Ovary (tissue), 9 donors: ENCODE data around the gene ZNF609. TPM values are rescaled to one million over a fixed set of nuclear protein-coding genes. Genes with fewer than 3 reads are reported as not detected.

Experiments
- DNase-seq, 5 donors: peaks; one replicate each; pipeline ENCODE4 v3.0.0-alpha.2; 2019 to 2020
- H3K27ac ChIP-seq, 2 donors: fragments of 200-600 bp; one replicate each; pipeline versions ENCODE4 v1.5.1 to v1.8.0; 2019 to 2022
- H3K27me3 ChIP-seq: fragments of 200-600 bp; one replicate; pipeline ENCODE4 v1.8.0; 2022
- H3K36me3 ChIP-seq: fragments of 200-600 bp; sonication (generic); one replicate; pipeline ENCODE4 v1.5.1; 2019
- H3K4me1 ChIP-seq: one replicate; pipeline ENCODE4 v1.8.1; 2013; ENCODE audit warnings: mild to moderate bottlenecking, moderate library complexity; ENCODE audit not compliant: insufficient read depth
- H3K4me3 ChIP-seq: fragments of 200-600 bp; sonication (generic); one replicate; pipeline ENCODE4 v1.5.1; 2017
- H3K9me3 ChIP-seq, 2 donors: fragments of 200-600 bp in 1 of 2; sonication (generic) in 1 of 2; one replicate each; pipeline versions ENCODE4 v1.5.1 to v1.8.1; 2013 to 2019; ENCODE audit warnings: mild to moderate bottlenecking in 1 of 2, moderate library complexity in 1 of 2
- EP300 ChIP-seq: sonication (generic); formaldehyde crosslinking; IDR thresholded peaks from one replicate; pipeline ENCODE4 v1.6.1; 2017; ENCODE audit warnings: antibody characterized with exemption
- POLR2A ChIP-seq: fragments of 450-650 bp; IDR thresholded peaks from one replicate; pipeline ENCODE4 v1.6.1; 2017; ENCODE audit warnings: antibody characterized with exemption, mild to moderate bottlenecking, moderate library complexity
- WGBS, 3 donors: extraction: QIAGEN DNeasy Blood & Tissue Kit in 1 of 3; methylation state at CpG; one replicate each; pipeline versions ENCODE4 v1.1.5 to v1.1.7; 2013 to 2017; 5-methylcytosine and 5-hydroxymethylcytosine counted together
- intact Hi-C, 4 donors: fragments of 100-400 bp; cut with DNase I; formaldehyde crosslinking; loops; one replicate each; pipeline versions ENCODE4 v1.11.0 to v1.15.1; 2022 to 2023
- polyA plus RNA-seq, 2 donors: library from polyadenylated mRNA; stranded (reverse); fragments of 200-250 nt in 1 of 2; fragments of 350-450 nt in 1 of 2; fragmentation: Illumina TruSeq in 1 of 2; extraction: RNeasy Lipid Tissue Mini Kit (QIAGEN cat#74804) in 1 of 2; gene quantifications; one replicate each; pipeline ENCODE4 v1.2.3, GENCODE V29; 2013 to 2014
- total RNA-seq, 7 donors: library from RNA; depleted of rRNA in 2 of 7; stranded (reverse); fragments of >200 nt in 2 of 7; fragmentation: NEBNext Ultra II Directional in 3 of 7; extraction: Animal tissue kit (Norgen Biotek cat#: 25700) in 3 of 7; gene quantifications; one replicate each; pipeline versions ENCODE4 v1.1.0 to v1.2.4, GENCODE V29; 2016 to 2023
- TF ChIP-seq, protein P1 (sequence below), 3 donors: fragments of 450-650 bp in 2 of 3; fragments of 200-600 bp in 1 of 3; IDR thresholded peaks; one replicate each; pipeline versions ENCODE4 v1.5.1 to v1.8.0; 2016 to 2022; ENCODE audit warnings: antibody characterized with exemption in 3 of 3, mild to moderate bottlenecking in 1 of 3
- donor health status: DM: no; HTN: no; CAD: no; lungs with moderate emphysema.
- donor health status: DM: no; HTN: no; CAD: no.
- donor health status: Bipolar disorder and iron deficiency.
- donor health status: DM: yes; HTN: yes; CAD: no.
- donor health status: DM: no; HTN: no; CAD: no.
- donor health status: DM: yes; HTN: yes; CAD: no.

ZNF609 gene
- total and polyA plus RNA-seq, 9 donors, result 18.4 to 63.6 (median 40.7) TPM

DNA sequence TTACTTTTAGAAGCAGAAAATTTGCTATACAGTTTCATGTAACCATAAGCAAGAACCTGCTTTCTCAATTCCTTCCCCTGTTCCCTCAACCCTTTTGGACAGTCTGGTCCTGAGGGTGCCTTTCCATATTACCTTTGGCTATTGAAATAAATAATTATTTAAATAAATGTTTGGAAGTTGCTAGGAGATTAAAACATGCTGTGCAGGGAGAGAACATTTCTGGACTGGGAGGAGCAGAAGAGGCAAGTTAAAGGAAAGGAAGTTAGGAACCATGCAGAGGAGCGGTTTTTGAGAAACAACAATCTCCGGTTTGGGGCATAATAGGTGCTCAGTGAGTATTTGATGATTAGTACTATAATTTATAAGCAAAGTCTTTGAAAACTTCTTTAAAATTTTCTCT, 41.8 kb downstream of the ZNF609 start:
- Histone ChIP-seq H3K4me1 (peaks cover 14% of the 10 kb centered on the region), H3K36me3 (no peaks in the 10 kb centered on the region), H3K4me3 (no peak overlapping the region), H3K9me3 (no peaks in the 10 kb centered on the region), H3K27me3 (no peaks in the 10 kb centered on the region), H3K27ac (no peak overlapping the region)
- no peak for TF ChIP-seq EP300
- no peak for TF ChIP-seq POLR2A
- TF ChIP-seq, protein P1, sequence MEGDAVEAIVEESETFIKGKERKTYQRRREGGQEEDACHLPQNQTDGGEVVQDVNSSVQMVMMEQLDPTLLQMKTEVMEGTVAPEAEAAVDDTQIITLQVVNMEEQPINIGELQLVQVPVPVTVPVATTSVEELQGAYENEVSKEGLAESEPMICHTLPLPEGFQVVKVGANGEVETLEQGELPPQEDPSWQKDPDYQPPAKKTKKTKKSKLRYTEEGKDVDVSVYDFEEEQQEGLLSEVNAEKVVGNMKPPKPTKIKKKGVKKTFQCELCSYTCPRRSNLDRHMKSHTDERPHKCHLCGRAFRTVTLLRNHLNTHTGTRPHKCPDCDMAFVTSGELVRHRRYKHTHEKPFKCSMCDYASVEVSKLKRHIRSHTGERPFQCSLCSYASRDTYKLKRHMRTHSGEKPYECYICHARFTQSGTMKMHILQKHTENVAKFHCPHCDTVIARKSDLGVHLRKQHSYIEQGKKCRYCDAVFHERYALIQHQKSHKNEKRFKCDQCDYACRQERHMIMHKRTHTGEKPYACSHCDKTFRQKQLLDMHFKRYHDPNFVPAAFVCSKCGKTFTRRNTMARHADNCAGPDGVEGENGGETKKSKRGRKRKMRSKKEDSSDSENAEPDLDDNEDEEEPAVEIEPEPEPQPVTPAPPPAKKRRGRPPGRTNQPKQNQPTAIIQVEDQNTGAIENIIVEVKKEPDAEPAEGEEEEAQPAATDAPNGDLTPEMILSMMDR (IDR thresholded peaks at IDR 0.05), result no peak
- DNase-seq, result no peak
- intact Hi-C loops, result no loop called here
- WGBS, 3 donors, result 80 to 85% (median 84%) methylated on average over 2 of the region's 2 CpGs

DNA sequence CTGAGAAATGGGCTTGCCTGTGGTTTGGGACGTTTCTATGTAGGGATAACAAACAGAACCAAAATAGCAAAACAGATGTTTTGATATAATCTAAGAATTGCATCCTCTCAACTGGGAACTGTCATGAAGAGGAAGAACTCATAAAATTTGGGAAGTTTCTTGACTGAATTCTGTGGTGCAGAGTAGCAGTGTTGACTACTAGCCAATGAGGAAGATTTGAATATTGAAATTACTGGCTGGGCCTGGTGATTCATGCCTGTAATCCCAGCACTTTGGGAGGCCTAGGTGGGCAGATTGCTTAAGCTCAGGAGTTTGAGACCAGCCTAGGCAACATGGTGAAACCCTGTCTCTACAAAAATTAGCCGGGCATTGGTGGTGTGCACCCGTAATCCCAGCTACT, 42.2 kb downstream of the ZNF609 start:
- Histone ChIP-seq H3K36me3 (no peaks in the 10 kb centered on the region), H3K27me3 (no peaks in the 10 kb centered on the region), H3K4me3 (no peak overlapping the region), H3K9me3 (no peaks in the 10 kb centered on the region), H3K4me1 (peaks cover 16% of the 10 kb centered on the region), H3K27ac (peak overlapping the region in 1 of 2 donors; percentile 39)
- TF ChIP-seq EP300, result no peak
- no peak for TF ChIP-seq POLR2A
- TF ChIP-seq, protein P1 (IDR thresholded peaks at IDR 0.05), result no peak
- no peak for DNase-seq
- 74 to 77% (median 75%) methylated on average over 3 of the region's 3 CpGs for WGBS, 3 donors
- intact Hi-C loops, result no loop called here

DNA sequence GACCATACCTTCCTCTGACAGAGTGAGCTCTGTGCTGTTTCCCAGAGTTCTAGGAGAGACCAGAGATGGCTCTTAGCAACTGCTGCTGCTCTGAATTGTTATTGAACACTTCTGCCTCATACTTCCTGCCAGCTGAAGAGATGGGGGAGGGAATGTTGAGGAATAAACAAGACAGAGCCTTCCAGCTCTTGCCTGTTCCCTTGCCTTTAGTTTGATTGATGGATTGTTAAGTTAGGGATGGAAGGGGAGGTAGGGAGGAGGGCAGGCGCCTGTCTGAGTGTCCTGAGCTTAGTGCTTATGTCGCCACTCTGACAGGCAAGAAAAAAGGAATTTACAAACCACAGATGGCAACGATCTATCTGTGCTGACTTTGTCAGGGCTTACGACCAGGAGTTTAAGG, 42.8 kb downstream of the ZNF609 start:
- intact Hi-C loops, result no loop called here

DNA sequence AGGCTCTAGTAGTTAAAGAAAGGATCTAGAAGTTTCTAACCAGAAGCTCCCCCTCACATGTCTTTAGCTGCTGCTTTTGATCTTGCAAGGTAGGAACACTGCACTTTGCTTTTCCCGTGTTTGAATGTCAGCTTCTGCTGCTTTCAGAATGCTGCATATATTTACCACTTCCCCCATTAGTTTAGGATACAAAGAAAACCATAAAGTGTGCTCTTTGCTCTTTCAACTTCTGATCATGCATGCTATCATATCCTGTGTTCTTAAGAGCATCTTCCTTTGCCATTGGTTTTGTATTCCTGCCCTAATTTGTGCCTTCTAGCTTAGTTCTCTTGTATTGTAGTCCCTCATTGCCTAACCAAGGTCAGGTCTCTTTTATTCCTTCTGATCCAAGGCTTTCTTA, 43.3 kb downstream of the ZNF609 start:
- H3K27ac ChIP-seq, result peak overlapping the region in 1 of 2 donors; percentile 39
- no peaks in the 10 kb centered on the region for H3K9me3 ChIP-seq
- TF ChIP-seq POLR2A (no peak), EP300 (no peak)
- TF ChIP-seq, protein P1 (IDR thresholded peaks at IDR 0.05), result no peak
- peaks cover 19% of the 10 kb centered on the region for H3K4me1 ChIP-seq
- no peaks in the 10 kb centered on the region for H3K36me3 ChIP-seq
- WGBS, 3 donors, result 3 to 18% (median 15%) methylated on average over 1 of the region's 1 CpG
- DNase-seq, result no peak
- intact Hi-C loops, result no loop called here
- H3K4me3 ChIP-seq, result no peak overlapping the region
- no peaks in the 10 kb centered on the region for H3K27me3 ChIP-seq

More for the DNA sequence above, 42.8 kb downstream of the ZNF609 start:
- TF ChIP-seq POLR2A (no peak), EP300 (no peak)
- TF ChIP-seq, protein P1 (IDR thresholded peaks at IDR 0.05), result no peak
- no peaks in the 10 kb centered on the region for H3K36me3 ChIP-seq
- H3K27ac ChIP-seq, result peak overlapping the region in 1 of 2 donors; percentile 39
- 19 to 25% (median 21%) methylated on average over 4 of the region's 4 CpGs for WGBS, 3 donors
- DNase-seq, result no peak
- H3K27me3 ChIP-seq, result no peaks in the 10 kb centered on the region
- no peak overlapping the region for H3K4me3 ChIP-seq
- H3K4me1 ChIP-seq, result peaks cover 19% of the 10 kb centered on the region
- no peaks in the 10 kb centered on the region for H3K9me3 ChIP-seq
